Upper lobe of left lung (tissue), 6 donors: ENCODE data around the gene GRK1. TPM values are rescaled to one million over a fixed set of nuclear protein-coding genes. Genes with fewer than 3 reads are reported as not detected.

ENCODE experiments used
- ATAC-seq, 2 donors: fragments of 200-7000 bp; cut with Tn5 transposase; one replicate each; pipeline ENCODE4 v1.9.1; 2022; ENCODE audit warnings: mild to moderate bottlenecking in 2 of 2, moderate library complexity in 2 of 2; ENCODE audit not compliant: low FRiP score in 2 of 2
- DNase-seq, 2 donors: peaks; one replicate each; pipeline ENCODE4 v3.0.0-alpha.2; 2019 to 2020
- H3K27ac ChIP-seq, 4 donors: fragments of 200-600 bp; sonication (generic); one replicate each; pipeline ENCODE4 v1.5.1; 2016 to 2019
- H3K27me3 ChIP-seq, 4 donors: fragments of 200-600 bp; sonication (generic); one replicate each; pipeline ENCODE4 v1.5.1; 2017 to 2019
- H3K36me3 ChIP-seq, 4 donors: fragments of 200-600 bp; sonication (generic); one replicate each; pipeline ENCODE4 v1.5.1; 2016 to 2019
- H3K4me1 ChIP-seq, 4 donors: fragments of 200-600 bp; sonication (generic); one replicate each; pipeline ENCODE4 v1.5.1; 2018 to 2019
- H3K4me3 ChIP-seq, 4 donors: fragments of 200-600 bp; sonication (generic); one replicate each; pipeline ENCODE4 v1.5.1; 2017 to 2019; ENCODE audit warnings: mild to moderate bottlenecking in 2 of 4, moderate library complexity in 1 of 4
- H3K9me3 ChIP-seq, 4 donors: fragments of 200-600 bp; sonication (generic); one replicate each; pipeline ENCODE4 v1.5.1; 2018 to 2019
- CTCF ChIP-seq, 6 experiments: fragments of 450-650 bp in 4 of 6; fragments of 200-600 bp in 2 of 6; sonication (generic) in 2 of 6; IDR thresholded peaks; one replicate each; pipeline ENCODE4 v1.5.1; 2016 to 2019; ENCODE audit warnings: antibody characterized with exemption in 6 of 6
- EP300 ChIP-seq, 4 donors: sonication (generic); formaldehyde crosslinking; IDR thresholded peaks; one replicate each; pipeline ENCODE4 v1.5.1; 2017; ENCODE audit warnings: antibody characterized with exemption in 4 of 4, control low read depth in 2 of 4
- POLR2A ChIP-seq, 4 donors: fragments of 450-650 bp; IDR thresholded peaks; one replicate each; pipeline ENCODE4 v1.5.1; 2016 to 2017; ENCODE audit warnings: antibody characterized with exemption in 4 of 4, mild to moderate bottlenecking in 2 of 4
- POLR2AphosphoS5 ChIP-seq, 2 donors: sonication (generic); formaldehyde crosslinking; IDR thresholded peaks; one replicate each; pipeline ENCODE4 v1.5.1; 2017; ENCODE audit warnings: antibody characterized with exemption in 2 of 2
- WGBS, 2 donors: methylation state at CpG; one replicate each; pipeline ENCODE4 v1.1.5; 2017 to 2018; 5-methylcytosine and 5-hydroxymethylcytosine counted together
- total RNA-seq, 6 donors: library from RNA; depleted of rRNA in 4 of 6; stranded (reverse); fragments of >200 nt in 4 of 6; gene quantifications; one replicate each; pipeline versions ENCODE4 v1.1.0 to v1.2.1, GENCODE V29; 2016 to 2021
- donor health status: DM: no; HTN: no; CAD: no; lungs with moderate emphysema.
- donor health status: DM: no; HTN: yes; CAD: no; lungs with severe emphysema.

The GRK1 gene
- total RNA-seq, 6 donors from 2014 or later, result 0.15 to 5.2 TPM; not detected in 4

GRCh38 chr13:113656831-113657671, 10.0 kb upstream of the GRK1 start:
- Histone ChIP-seq H3K4me3 (no peak overlapping the region), H3K4me1 (peaks cover 0 to 5% (median 0%) of the 10 kb centered on the region in 4 donors), H3K27ac (no peak overlapping the region), H3K27me3 (no peaks in the 10 kb centered on the region), H3K36me3 (no peaks in the 10 kb centered on the region), H3K9me3 (peaks cover 0 to 8% (median 2%) of the 10 kb centered on the region in 4 donors)
- no peak for ATAC-seq
- 85 to 94% methylated on average over 22 to 32 of the region's 42 CpGs for WGBS, 2 donors
- TF ChIP-seq EP300 (IDR thresholded peaks at IDR 0.05) (no peak), POLR2A (IDR thresholded peaks at IDR 0.05) (no peak)
- DNase-seq, result peak; percentile 20 to 69

DNA sequence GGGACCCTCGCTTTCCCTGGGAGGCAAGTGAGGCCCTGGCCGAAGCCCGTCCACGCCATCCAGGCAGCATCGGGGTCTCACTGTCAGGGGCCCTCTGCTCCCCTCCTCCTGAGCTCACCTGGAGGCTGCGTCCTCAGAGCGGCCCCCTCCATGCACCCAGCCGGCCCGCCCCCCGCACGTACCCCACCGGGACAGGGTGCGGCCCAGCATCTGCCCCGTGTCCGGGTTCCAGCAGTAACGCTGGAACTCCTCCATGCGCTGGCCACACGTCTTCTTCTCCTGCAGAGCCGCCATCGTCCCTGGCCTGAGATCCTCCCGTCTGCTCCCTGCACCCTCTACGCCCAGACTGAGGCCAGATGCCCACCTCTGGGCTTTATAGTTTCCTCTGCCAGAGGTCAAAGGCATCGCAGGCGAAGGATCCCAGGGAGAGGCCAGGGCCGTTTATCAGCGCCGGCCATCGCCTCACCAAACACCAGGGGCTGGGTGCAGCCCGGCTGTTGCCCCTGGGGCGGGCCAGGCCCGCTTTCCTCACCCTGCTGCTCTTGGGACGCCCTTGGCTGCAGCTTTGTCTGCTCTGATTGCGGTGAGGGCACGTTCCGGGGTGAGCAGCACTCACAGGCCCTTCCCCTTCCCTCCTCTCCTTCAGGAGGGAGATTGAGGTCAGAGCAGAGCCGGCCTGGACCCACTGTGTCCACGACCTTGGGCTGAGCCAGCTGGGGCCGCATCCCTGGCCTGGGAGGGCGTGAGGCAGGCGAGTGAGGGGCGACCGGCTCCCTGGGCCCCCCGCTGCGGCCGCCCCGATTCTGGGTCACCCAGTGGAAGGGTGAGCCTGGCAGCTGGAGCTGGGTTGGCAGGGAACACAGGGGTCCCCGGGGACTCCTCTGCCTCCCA, 8.9 kb upstream of the GRK1 start, which contains the start of gene ATP4B:
Gene ATP4B, minus strand, starts transcription at position 348 of the 891 bp plus-strand sequence. Its CDS starts 54 bp downstream, at position 294.
- peaks cover 0 to 3% (median 0%) of the 10 kb centered on the region in 4 donors for H3K4me1 ChIP-seq
- H3K9me3 ChIP-seq, result peaks cover 0 to 8% (median 2%) of the 10 kb centered on the region in 4 donors
- DNase-seq, result peak; percentile 5 to 67
- H3K27ac ChIP-seq, result no peak within 1 kb of the TSS
- no peaks in the 10 kb centered on the region for H3K27me3 ChIP-seq
- ATAC-seq, result no peak
- WGBS, 2 donors, result 87 to 91% methylated on average over 34 to 47 of the region's 47 CpGs
- TF ChIP-seq POLR2AphosphoS5 (IDR thresholded peaks at IDR 0.05) (no peak), POLR2A (IDR thresholded peaks at IDR 0.05) (no peak), CTCF (IDR thresholded peaks at IDR 0.05) (no peak), EP300 (IDR thresholded peaks at IDR 0.05) (no peak)
- no peaks in the 10 kb centered on the region for H3K36me3 ChIP-seq
- no peak within 1 kb of the TSS for H3K4me3 ChIP-seq

DNA sequence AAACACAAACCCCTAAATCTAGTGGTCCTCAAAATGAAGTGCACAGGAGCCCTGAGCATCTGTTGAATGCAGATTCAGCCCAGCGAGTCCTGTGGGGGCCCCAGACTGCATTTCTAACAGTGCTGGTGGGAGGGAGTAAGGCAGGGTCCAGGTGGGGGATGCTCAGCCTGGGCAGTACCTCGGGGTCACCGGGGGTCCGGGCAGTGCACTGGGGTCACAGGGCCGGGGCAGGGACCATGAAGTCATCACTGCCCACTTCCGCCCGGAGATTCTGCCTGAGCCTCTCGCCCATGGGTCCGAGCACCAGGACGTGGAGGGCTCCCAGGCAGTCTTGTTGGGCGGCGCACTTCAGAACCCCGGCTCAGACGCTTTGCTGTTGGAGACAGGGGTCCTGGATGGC, 8.2 kb upstream of the GRK1 start:
- ATAC-seq (no peak), DNase-seq (peak in 1 of 2 donors; percentile 10)
- H3K9me3 ChIP-seq, result peaks cover 0 to 8% (median 2%) of the 10 kb centered on the region in 4 donors
- no peak overlapping the region for H3K4me3 ChIP-seq
- 72% methylated on average over 14 of the region's 14 CpGs; no CpG with 5 or more reads in 1 of the 2 donors for WGBS, 2 donors
- no peak for TF ChIP-seq EP300 (IDR thresholded peaks at IDR 0.05)
- no peak for TF ChIP-seq POLR2AphosphoS5 (IDR thresholded peaks at IDR 0.05)
- no peak for TF ChIP-seq CTCF (IDR thresholded peaks at IDR 0.05)
- TF ChIP-seq POLR2A (IDR thresholded peaks at IDR 0.05), result no peak
- H3K36me3 ChIP-seq, result no peaks in the 10 kb centered on the region
- H3K27me3 ChIP-seq, result no peaks in the 10 kb centered on the region
- no peaks in the 10 kb centered on the region for H3K4me1 ChIP-seq
- no peak overlapping the region for H3K27ac ChIP-seq

- 96 to 99% methylated on average over 8 of the region's 8 CpGs for WGBS, 2 donors
- Histone ChIP-seq H3K27me3 (no peaks in the 10 kb centered on the region), H3K9me3 (peaks cover 0 to 8% (median 2%) of the 10 kb centered on the region in 4 donors), H3K36me3 (no peaks in the 10 kb centered on the region), H3K4me3 (no peak overlapping the region), H3K27ac (no peak overlapping the region), H3K4me1 (no peaks in the 10 kb centered on the region)
- no peak for ATAC-seq
- no peak for DNase-seq
- TF ChIP-seq EP300 (IDR thresholded peaks at IDR 0.05) (no peak), POLR2AphosphoS5 (IDR thresholded peaks at IDR 0.05) (no peak), CTCF (IDR thresholded peaks at IDR 0.05) (no peak), POLR2A (IDR thresholded peaks at IDR 0.05) (no peak)
These were observed 7.7 kb upstream of the GRK1 start for GRCh38 chr13:113659337-113659736.

- WGBS, 2 donors, result 84 to 87% methylated on average over 3 of the region's 3 CpGs
These were observed 7.0 kb upstream of the GRK1 start for GRCh38 chr13:113660066-113660465.

More at GRCh38 chr13:113660066-113660465, 7.0 kb upstream of the GRK1 start:
- no peak for TF ChIP-seq CTCF (IDR thresholded peaks at IDR 0.05)
- no peak for TF ChIP-seq POLR2A (IDR thresholded peaks at IDR 0.05)
- TF ChIP-seq POLR2AphosphoS5 (IDR thresholded peaks at IDR 0.05), result no peak
- no peak for TF ChIP-seq EP300 (IDR thresholded peaks at IDR 0.05)
- ATAC-seq (no peak), DNase-seq (no peak)
- Histone ChIP-seq H3K9me3 (peaks cover 0 to 8% (median 2%) of the 10 kb centered on the region in 4 donors), H3K27me3 (no peaks in the 10 kb centered on the region), H3K36me3 (no peaks in the 10 kb centered on the region), H3K27ac (no peak overlapping the region), H3K4me3 (no peak overlapping the region), H3K4me1 (no peaks in the 10 kb centered on the region)
